Measurements from ENCODE around the gene INSC. TPM values are rescaled to one million over a fixed set of nuclear protein-coding genes. Genes with fewer than 3 reads are reported as not detected.

Gene INSC
- total RNA-seq, result 0.09 and 0.11 TPM in 2 replicates

GRCh38 chr11:15114501-15115475 lies at the start of gene INSC:
INSC (plus strand) TSS chr11:15114923; CDS start chr11:15149175, 34,252 bp downstream.

GRCh38 chr11:15073361-15074205 lies 41.1 kb upstream of the INSC start, which contains the start of gene CALCB:
CALCB (plus strand) TSS chr11:15073593; CDS start chr11:15074719, 1,126 bp downstream.

Other genes starting within 250 kb of the INSC start
- gene CYP2R1, start 222.7 kb upstream of the INSC start, total RNA-seq, result 8.6 and 9.1 TPM in 2 replicates
- not detected in 2 replicates for gene CALCA, start 142.6 kb upstream of the INSC start, total RNA-seq
- gene CALCB, start 41.3 kb upstream of the INSC start, total RNA-seq, result not detected in 2 replicates

Measured in dermis lymphatic vessel endothelial cell (primary cell).